ENCODE data around the gene POMC.
"Not testable (repeated sequence)": the region's sequence is repeated elsewhere in the genome, so short reads cannot be mapped to it uniquely, and the experiment has no call there.

The POMC gene

DNA sequence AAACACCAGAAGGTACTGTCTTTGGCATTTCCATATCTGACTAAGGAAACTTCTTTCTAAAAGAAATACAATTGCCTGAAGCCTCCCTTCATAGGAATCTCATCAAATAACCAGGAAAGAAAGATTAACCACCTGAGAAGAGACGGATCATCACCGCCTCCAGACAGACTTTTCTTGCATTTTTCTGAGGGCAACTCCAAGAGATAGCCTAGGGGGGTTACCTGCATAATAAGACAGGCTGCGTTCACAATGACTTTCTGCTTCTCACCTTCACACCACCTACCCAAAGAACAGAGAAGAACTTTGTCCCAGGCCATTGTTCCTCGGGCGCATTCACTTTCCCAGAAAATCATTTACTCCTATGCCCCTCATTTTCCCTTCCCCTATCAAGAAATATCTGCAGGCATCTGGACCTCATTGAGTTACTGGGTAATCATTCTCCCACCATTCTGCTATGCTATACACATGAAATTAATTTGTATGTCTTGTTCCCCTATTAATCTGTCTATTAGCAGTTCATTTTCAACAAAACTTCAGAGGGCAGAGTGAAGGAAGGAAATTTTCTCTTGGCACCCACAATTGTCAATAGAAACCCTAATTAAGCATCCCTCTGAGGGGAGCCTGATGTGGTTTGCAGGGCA is 8.3 kb upstream of the POMC start:
- no peak for DNase-seq (ENCODE audit: low spot score)

DNA sequence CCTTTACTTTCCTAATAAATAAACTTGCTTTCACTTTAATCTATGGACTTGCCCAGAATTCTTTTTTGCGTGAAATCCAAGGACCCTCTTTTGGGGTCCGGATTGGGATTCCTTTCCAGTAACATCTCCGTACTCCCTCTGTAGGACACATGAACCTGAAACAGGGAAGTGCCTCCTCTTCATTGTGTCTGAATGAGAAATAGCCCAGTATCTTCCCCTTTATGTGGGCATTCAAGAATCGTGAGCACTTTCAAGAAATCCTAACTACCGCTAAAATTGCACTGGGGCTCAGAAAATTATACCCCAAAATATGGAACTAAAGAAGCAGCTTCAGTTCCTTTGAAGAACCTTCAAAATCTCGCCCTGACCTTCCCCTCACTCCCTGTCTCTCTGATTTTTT is 7.8 kb upstream of the POMC start:
- no peak for DNase-seq (ENCODE audit: low spot score)

GRCh38 chr2:25174192-25174861 is 5.9 kb upstream of the POMC start:
- no peak for DNase-seq (ENCODE audit: low spot score)

- DNase-seq (ENCODE audit: low spot score) = no peak
These were observed 5.3 kb upstream of the POMC start for GRCh38 chr2:25173719-25174118.

DNA sequence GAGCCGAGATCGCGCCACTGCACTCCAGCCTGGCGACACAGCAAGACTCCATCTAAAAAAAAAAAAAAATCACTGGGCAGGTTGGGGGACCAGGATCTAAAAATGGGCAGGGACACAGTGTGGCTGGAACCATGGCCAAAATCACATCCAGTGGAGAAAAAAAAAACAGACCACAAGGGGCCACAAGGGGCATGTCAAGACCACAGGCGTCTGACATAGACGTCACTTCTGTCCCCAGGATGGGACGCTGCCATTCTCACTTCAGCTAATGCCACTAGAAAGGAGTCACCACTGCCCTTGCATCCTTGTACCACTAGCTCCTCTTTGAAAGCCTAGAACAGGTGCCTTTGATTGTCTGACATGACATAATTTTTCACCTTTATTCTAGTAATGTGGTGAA is 2.5 kb upstream of the POMC start:
- no peak for DNase-seq (ENCODE audit: low spot score)

- no peak for DNase-seq (ENCODE audit: low spot score)
These were observed 692 bp upstream of the POMC start for GRCh38 chr2:25169073-25169470.

GRCh38 chr2:25165992-25166875 is 2.1 kb downstream of the POMC start:
- DNase-seq (ENCODE audit: low spot score) = peak; percentile 55

DNA sequence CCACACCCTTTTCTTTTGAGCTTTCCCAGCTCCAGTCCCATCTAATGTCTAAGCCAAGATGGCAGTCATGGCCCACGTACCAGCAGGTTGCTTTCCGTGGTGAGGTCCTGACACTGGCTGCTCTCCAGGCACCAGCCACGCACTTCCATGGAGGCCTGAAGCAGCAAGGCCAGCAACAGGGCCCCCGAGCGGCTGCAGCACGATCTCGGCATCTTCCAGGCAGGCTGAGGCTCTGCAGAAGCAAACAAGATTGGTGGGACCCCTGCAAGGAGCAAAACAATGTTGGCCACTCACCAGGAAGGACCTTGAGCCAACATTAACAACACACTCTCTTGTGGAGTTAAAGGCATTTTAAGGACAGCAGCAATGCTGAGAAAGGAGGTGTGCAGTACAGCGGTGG is 3.8 kb downstream of the POMC start:
- DNase-seq (ENCODE audit: low spot score) = no peak

GRCh38 chr2:25162061-25162460 is 6.3 kb downstream of the POMC start:
- DNase-seq (ENCODE audit: low spot score) = not testable (repeated sequence)

DNA sequence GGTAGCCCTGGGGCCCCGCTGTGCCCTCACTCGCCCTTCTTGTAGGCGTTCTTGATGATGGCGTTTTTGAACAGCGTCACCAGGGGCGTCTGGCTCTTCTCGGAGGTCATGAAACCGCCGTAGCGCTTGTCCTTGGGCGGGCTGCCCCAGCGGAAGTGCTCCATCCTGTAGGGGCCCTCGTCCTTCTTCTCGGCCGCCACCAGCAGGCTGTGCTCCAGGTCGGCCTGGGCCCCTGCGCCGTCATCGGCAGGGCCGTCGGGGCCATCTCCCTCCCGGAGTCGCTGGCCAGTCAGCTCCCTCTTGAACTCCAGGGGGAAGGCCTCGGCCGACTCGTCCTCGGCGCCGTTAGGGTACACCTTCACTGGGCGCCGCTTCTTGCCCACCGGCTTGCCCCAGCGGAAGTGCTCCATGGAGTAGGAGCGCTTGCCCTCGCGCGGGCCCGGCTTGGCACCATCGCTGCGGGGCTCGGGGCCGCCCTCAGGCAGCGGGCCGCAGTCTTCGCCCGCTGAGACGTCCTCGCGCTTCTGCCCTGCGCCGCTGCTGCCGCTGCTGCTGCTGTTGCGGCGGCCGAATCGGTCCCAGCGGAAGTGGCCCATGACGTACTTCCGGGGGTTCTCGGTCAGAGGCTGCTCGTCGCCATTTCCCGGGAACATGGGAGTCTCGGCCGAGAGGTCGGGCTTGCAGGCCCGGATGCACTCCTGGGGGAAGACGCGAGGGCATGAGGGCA is 7.2 kb downstream of the POMC start:
- DNase-seq (ENCODE audit: low spot score) = no peak

- no peak for DNase-seq (ENCODE audit: low spot score)
These were observed 8.0 kb downstream of the POMC start for GRCh38 chr2:25160376-25160775.

- DNase-seq (ENCODE audit: low spot score) = peak; percentile 38
These were observed 8.4 kb downstream of the POMC start for GRCh38 chr2:25159949-25160348.

GRCh38 chr2:25158096-25158852 is 10.1 kb downstream of the POMC start:
- DNase-seq (ENCODE audit: low spot score) = no peak

DNA sequence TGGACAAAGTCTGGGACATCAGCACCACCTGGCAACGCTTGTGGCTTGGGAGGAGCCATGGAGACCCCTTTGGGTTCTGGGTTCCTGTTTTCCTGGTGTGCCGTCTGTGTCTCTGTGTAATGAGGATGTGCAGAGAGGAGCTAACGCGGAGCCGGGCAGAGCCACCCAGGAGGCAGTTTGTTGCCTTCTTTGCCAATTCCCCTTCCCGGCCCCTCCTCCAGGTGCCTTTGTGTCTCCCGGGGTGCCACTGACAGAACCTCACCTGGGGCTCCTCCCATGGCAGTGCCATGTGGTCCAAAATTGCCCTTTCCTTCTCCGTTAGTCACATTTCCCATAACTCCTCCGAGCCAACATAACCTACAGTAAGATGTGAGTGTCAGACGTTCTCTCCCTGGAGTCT is 13.0 kb downstream of the POMC start:
- DNase-seq (ENCODE audit: low spot score) = no peak

GRCh38 chr2:25151718-25152117 is 16.7 kb downstream of the POMC start:
- DNase-seq (ENCODE audit: low spot score) = no peak

GRCh38 chr2:25150993-25151392 is 17.4 kb downstream of the POMC start:
- not testable (repeated sequence) for DNase-seq (ENCODE audit: low spot score)

DNA sequence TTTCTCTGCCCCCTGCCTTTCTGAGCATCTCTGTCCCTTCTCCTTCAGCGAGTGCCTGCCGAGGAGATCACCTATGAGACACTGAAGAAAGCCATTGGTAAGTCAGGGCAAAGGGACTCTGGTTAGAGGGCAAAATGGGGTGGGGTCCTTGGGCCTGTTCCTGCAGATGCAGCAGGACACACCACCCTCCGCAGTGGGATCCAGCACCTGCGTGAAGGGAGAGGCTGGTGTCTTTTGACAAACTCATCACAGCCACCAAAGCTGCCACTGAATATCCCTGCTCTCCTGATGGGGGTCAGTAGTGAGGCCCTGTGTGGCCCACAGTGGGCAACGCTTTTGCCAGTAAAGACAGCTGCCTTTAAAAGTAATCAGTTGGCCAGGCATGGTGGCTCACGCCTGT is 18.7 kb downstream of the POMC start:
- DNase-seq (ENCODE audit: low spot score) = no peak

DNA sequence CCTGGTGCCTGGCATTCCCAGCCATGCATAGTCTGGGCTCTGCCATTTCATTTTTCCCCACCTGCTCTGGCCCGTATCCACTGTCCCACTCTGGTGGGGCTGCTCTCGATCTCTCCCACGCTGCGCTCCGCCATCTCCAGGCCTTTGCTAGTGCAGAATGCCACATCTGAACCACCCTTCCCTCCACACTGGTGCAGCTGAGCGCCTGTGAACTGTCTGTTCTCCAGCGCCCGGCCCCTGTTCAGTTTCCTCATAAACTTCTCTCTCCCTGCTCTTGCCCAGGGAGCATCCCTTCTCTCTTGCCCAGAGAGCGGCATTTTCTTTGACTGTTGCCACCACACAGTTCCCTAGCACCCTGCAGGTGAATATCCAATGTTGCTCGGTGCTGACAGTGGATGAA is 21.5 kb downstream of the POMC start:
- no peak for DNase-seq (ENCODE audit: low spot score)

GRCh38 chr2:25145803-25146202 is 22.6 kb downstream of the POMC start:
- DNase-seq (ENCODE audit: low spot score) = no peak

DNA sequence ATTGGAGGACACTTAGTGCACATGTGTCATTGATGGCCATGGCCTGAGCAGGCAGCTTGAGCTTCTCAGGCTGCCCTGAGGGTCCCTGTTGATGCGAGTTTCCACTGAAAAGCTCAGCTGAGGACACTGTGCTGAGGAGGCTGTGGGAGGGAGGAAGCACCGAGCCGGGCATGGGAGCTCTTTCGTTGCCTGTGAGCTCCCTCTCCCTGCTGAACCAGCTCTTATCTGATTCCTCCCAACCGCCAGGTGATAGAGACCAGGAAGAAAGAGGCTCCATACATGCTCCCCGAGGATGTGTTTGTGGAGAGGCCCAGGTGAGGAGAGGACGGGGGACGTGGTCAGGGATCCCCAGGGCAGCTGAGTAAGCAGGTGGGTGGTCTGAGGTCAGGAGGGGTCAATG is 27.3 kb downstream of the POMC start:
- DNase-seq (ENCODE audit: low spot score) = no peak

DNA sequence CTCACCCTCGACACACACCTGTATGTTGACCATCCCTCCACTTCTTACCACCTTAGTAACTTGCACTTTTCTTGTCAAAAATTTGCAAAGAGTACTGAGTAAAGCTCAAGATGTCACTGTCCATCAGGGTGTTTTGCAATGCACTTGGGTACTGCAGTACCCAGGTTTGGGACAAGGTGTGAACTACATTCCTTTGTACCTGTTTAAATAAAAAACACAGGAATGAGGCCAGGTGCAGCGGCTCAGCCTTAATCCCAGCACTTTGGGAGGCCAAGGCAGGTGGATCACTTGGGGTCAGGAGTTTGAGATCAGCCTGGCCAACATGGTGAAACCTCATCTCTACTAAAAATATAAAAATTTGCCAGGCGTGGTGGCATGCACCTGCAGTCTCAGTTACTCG is 27.8 kb downstream of the POMC start:
- DNase-seq (ENCODE audit: low spot score) = not testable (repeated sequence)

GRCh38 chr2:25132693-25133092 is 35.7 kb downstream of the POMC start:
- DNase-seq (ENCODE audit: low spot score) = no peak
